GM12878 (cell line): ENCODE measurements around the gene CA9. TPM values are rescaled to one million over a fixed set of nuclear protein-coding genes. Genes with fewer than 3 reads are reported as not detected.

Experiments
- BACH1 ChIP-seq: fragments of 450-650 bp; IDR thresholded peaks from 2 replicates; pipeline ENCODE4 v1.6.1; 2017; ENCODE audit warnings: mild to moderate bottlenecking, borderline replicate concordance
- CEBPZ ChIP-seq: fragments of 150-350 bp; IDR thresholded peaks from 2 replicates; pipeline ENCODE4 v1.6.1; 2016; ENCODE audit warnings: low read depth, low read length
- EED ChIP-seq: sonication (generic); IDR thresholded peaks from 2 replicates; pipeline ENCODE4 v1.6.1; 2016; ENCODE audit warnings: antibody characterized with exemption, low read depth
- NBN ChIP-seq: fragments of 450-650 bp; IDR thresholded peaks from 2 replicates; pipeline ENCODE4 v1.6.1; 2016
- NFXL1 ChIP-seq: fragments of 450-650 bp; IDR thresholded peaks from 2 replicates; pipeline ENCODE4 v1.6.1; 2017; ENCODE audit warnings: antibody characterized with exemption, mild to moderate bottlenecking, borderline replicate concordance
- SIX5 ChIP-seq: IDR thresholded peaks from 2 replicates; pipeline ENCODE4 v1.6.1; 2011; ENCODE audit warnings: mild to moderate bottlenecking, low read depth, low read length, moderate library complexity; ENCODE audit not compliant: severe bottlenecking
- SMARCA5 ChIP-seq: fragments of 450-650 bp; IDR thresholded peaks from 2 replicates; pipeline ENCODE4 v1.6.1; 2017; ENCODE audit warnings: mild to moderate bottlenecking
- ZBTB4 ChIP-seq: fragments of 450-650 bp; formaldehyde crosslinking; IDR thresholded peaks from 2 replicates; pipeline ENCODE4 v1.4.0; 2022; ENCODE audit warnings: mild to moderate bottlenecking, moderate library complexity
- ZNF24 ChIP-seq: fragments of 450-650 bp; IDR thresholded peaks from 2 replicates; pipeline ENCODE4 v1.6.1; 2017; ENCODE audit warnings: antibody characterized with exemption, mild to moderate bottlenecking
- polyA plus RNA-seq, 11 experiments: library from polyadenylated mRNA; depleted of rRNA in 4 of 11; unstranded in 6 of 11; stranded (reverse) in 5 of 11; fragments of >200 nt; fragmentation: Nextera tagmentation in 4 of 11; fragmentation: Illumina TruSeq in 1 of 11; extraction: Ambion mirVana in 4 of 11; extraction: Trizol in 1 of 11; gene quantifications; 1 replicate in 1 of 11; 2 replicates in 10 of 11; pipeline versions ENCODE4 v1.2.1 to v1.2.3, GENCODE V29; 2011 to 2016; ENCODE audit warnings: inconsistent platforms in 2 of 11, missing spikeins in 2 of 11, low read depth in 1 of 11
- total RNA-seq, 4 experiments: library from RNA; depleted of rRNA in 3 of 4; stranded (reverse); fragments of >200 nt in 3 of 4; fragmentation: Illumina TruSeq in 1 of 4; extraction: Trizol in 1 of 4; gene quantifications; 2 replicates each; pipeline versions ENCODE4 v1.2.1 to v1.2.3, GENCODE V29; 2013 to 2021

The CA9 gene
- total and polyA plus RNA-seq, 10 of the 15 experiments (the other 5 are each of a cell fraction or from before 2014, with no cell fraction given), result 0.53 to 6.6 (median 1.2) TPM

- TF ChIP-seq ZBTB4 (CRISPR knock-in tag), result no peak
- TF ChIP-seq EED, result no peak
- TF ChIP-seq NBN, result no peak
- no peak for TF ChIP-seq CEBPZ
- no peak for TF ChIP-seq SMARCA5
- no peak for TF ChIP-seq SIX5
- TF ChIP-seq ZNF24, result no peak
- TF ChIP-seq NFXL1, result no peak
- no peak for TF ChIP-seq BACH1
Observed at GRCh38 chr9:35683323-35683722, 9.6 kb downstream of the CA9 start (continued).
